ENCODE data around the gene CHD9. TPM values are rescaled to one million over a fixed set of nuclear protein-coding genes. Genes with fewer than 3 reads are reported as not detected.

Gene CHD9
- total RNA-seq, 4 donors from 2014 or later = 29.0 to 68.5 (median 37.3) TPM

DNA sequence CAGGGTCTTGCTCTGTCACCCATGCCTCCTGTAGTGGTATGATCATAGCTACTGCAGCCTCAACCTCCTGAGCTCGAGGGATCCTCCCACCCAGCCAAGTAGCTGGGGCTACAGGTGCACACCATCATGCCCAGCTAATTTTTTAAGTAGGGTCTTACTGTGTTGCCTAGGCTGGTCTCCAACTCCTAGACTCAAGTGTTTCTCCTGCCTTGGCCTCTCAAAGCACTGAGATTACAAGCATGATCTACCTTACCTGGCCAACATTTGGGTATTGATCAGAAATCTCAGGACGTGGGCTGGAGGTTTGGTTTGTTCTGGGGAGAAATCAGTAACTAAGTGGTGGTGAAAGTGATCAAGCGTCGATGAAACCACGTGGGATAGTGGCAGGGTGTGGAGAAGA, 4.1 kb downstream of the CHD9 start:
- Histone ChIP-seq H3K4me1 (peaks cover 20 to 68% (median 21%) of the 10 kb centered on the region in 3 donors), H3K27me3 (no peaks in the 10 kb centered on the region), H3K27ac (peak overlapping the region in 1 of 4 donors; percentile 53), H3K9me3 (no peaks in the 10 kb centered on the region), H3K36me3 (no peaks in the 10 kb centered on the region), H3K4me3 (no peak overlapping the region)
- no peak for DNase-seq
- WGBS, 2 donors = 82 to 89% methylated on average over 5 of the region's 5 CpGs
- TF ChIP-seq POLR2A (IDR thresholded peaks at IDR 0.05) = no peak
- TF ChIP-seq, protein P1, sequence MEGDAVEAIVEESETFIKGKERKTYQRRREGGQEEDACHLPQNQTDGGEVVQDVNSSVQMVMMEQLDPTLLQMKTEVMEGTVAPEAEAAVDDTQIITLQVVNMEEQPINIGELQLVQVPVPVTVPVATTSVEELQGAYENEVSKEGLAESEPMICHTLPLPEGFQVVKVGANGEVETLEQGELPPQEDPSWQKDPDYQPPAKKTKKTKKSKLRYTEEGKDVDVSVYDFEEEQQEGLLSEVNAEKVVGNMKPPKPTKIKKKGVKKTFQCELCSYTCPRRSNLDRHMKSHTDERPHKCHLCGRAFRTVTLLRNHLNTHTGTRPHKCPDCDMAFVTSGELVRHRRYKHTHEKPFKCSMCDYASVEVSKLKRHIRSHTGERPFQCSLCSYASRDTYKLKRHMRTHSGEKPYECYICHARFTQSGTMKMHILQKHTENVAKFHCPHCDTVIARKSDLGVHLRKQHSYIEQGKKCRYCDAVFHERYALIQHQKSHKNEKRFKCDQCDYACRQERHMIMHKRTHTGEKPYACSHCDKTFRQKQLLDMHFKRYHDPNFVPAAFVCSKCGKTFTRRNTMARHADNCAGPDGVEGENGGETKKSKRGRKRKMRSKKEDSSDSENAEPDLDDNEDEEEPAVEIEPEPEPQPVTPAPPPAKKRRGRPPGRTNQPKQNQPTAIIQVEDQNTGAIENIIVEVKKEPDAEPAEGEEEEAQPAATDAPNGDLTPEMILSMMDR (IDR thresholded peaks at IDR 0.05) = no peak
- intact Hi-C loops (cut with DNase I) = loop anchor here (10.0 kb wide), 1 partner anchor 76 kb away; no protein-coding TSS in a partner anchor

DNA sequence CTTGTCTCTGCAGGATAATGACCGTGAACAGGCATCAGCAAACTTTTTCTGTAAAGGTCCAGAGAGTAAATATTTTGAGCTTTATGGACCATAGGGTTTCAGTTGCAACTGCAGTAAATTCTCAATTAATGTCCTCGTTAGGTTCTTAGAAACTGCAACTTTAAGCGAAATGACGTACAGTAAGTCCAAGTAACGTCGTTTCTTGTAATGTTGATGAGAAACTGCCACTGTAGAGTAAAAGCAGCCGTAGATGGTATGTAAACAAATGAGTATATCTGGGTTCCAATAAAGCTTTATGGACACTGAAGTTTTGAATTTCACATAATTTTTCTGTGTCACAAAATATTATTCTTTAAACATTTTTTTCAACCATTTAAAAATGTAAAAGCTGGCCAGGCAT, 4.9 kb downstream of the CHD9 start:
- Histone ChIP-seq H3K27ac (no peak overlapping the region), H3K36me3 (no peaks in the 10 kb centered on the region), H3K4me3 (no peak overlapping the region), H3K4me1 (peaks cover 16 to 67% (median 20%) of the 10 kb centered on the region in 3 donors), H3K9me3 (no peaks in the 10 kb centered on the region), H3K27me3 (no peaks in the 10 kb centered on the region)
- intact Hi-C loops (cut with DNase I) = loop anchor here (10.0 kb wide), 3 partner anchors 55 to 445 kb away; partner anchors contain the start of gene AKTIP
- DNase-seq = no peak
- TF ChIP-seq, protein P1 (IDR thresholded peaks at IDR 0.05) = no peak
- no peak for TF ChIP-seq POLR2A (IDR thresholded peaks at IDR 0.05)
- 89 to 91% methylated on average over 7 of the region's 7 CpGs for WGBS, 2 donors

DNA sequence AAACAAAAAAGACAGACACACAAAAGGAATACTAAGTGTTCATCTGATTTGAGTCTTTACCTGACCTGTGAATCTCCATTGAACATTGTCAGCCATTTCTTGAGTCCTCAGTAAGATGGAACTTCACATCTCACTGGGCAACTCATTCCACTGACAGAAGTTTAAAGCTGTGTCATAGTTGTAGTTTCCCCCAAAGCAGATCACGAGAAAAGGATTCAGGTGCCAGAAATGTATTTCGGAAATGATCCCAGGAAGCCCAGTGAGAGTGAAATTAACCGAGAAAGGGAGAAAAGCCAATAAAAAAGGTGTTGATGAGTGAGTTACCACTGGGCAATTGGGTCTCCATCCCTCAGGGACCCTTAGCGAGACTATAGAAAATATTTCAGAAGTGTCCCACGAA, 6.5 kb downstream of the CHD9 start:
- H3K9me3 ChIP-seq = no peaks in the 10 kb centered on the region
- H3K36me3 ChIP-seq = peaks cover 0 to 5% (median 0%) of the 10 kb centered on the region in 3 donors
- 89 to 94% methylated on average over 4 to 5 of the region's 5 CpGs for WGBS, 2 donors
- TF ChIP-seq, protein P1 (IDR thresholded peaks at IDR 0.05) = no peak
- no peak for TF ChIP-seq POLR2A (IDR thresholded peaks at IDR 0.05)
- intact Hi-C loops (cut with DNase I) = loop anchor here (10.0 kb wide), 2 partner anchors 54 to 444 kb away; partner anchors contain the start of gene AKTIP
- H3K4me1 ChIP-seq = peaks cover 11 to 70% (median 14%) of the 10 kb centered on the region in 3 donors
- no peak overlapping the region for H3K4me3 ChIP-seq
- H3K27me3 ChIP-seq = no peaks in the 10 kb centered on the region
- DNase-seq = no peak
- peak overlapping the region in 3 of 4 donors; percentile 7 to 48 (median 31) for H3K27ac ChIP-seq

DNA sequence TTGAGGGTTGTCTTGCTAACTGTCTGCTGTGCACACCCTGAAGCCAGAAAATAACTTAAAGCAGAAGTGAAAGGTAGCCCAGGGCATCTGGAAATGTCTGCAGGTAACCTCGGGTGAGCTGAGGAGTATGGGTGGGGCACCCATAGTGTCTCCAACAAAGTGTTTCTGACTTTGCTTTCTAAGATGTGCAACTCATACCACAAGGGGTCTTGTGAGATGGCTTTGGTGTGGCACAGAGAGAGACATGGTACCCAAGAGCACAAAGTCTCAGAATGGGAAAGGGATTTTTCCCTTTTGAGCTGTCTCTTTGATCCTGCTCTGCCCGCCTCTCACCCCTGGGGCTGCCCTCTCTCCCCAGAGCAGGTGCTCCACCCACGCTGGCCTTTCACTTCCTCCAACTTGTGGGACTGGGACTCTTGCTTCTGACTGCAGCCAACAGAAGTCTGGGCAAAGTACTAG, 6.9 kb downstream of the CHD9 start:
- no peak for DNase-seq
- Histone ChIP-seq H3K36me3 (peaks cover 0 to 10% (median 0%) of the 10 kb centered on the region in 3 donors), H3K9me3 (no peaks in the 10 kb centered on the region), H3K27me3 (no peaks in the 10 kb centered on the region), H3K4me1 (peaks cover 6 to 69% (median 15%) of the 10 kb centered on the region in 3 donors), H3K4me3 (no peak overlapping the region), H3K27ac (peak overlapping the region; percentile 7 to 48 (median 24))
- intact Hi-C loops (cut with DNase I) = loop anchor here (10.0 kb wide), 2 partner anchors 53 to 443 kb away; partner anchors contain the start of gene AKTIP
- TF ChIP-seq POLR2A (IDR thresholded peaks at IDR 0.05) = no peak
- TF ChIP-seq, protein P1 (IDR thresholded peaks at IDR 0.05) = peak in 1 of 6 experiments; percentile 0
- WGBS, 2 donors = 21 to 26% methylated on average over 2 to 3 of the region's 3 CpGs

DNA sequence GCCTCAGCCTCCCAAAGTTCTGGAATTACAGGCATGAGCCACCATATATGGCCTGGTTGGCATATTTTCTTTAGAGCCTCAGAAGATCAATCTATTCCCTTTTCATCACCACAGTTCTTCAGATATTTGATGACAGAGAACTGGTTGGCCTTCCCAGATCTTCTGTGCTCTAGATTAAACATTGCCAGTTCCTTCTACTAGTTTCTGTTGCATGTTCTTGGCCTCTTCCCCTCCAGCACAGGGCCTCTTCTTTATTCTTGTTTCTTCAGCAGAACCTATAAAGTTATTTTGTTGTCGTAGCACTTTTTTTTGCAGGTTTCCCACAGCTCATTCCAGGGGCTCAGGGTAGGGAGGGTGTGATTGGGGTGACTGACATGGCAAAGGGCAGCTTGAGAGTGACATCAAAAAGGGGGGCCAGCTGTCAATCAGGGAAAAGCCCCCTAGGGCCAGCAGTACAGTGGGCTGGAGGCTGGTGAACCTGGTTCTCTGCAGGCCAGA, 9.3 kb downstream of the CHD9 start:
- H3K27ac ChIP-seq = peak overlapping the region in 1 of 4 donors; percentile 16
- peaks cover 0 to 27% (median 0%) of the 10 kb centered on the region in 3 donors for H3K36me3 ChIP-seq
- no peaks in the 10 kb centered on the region for H3K9me3 ChIP-seq
- peaks cover 4 to 54% (median 15%) of the 10 kb centered on the region in 3 donors for H3K4me1 ChIP-seq
- no peaks in the 10 kb centered on the region for H3K27me3 ChIP-seq
- H3K4me3 ChIP-seq = no peak overlapping the region
- TF ChIP-seq POLR2A (IDR thresholded peaks at IDR 0.05) = no peak
- TF ChIP-seq, protein P1 (IDR thresholded peaks at IDR 0.05) = no peak
- DNase-seq = no peak
- WGBS, 2 donors = 67 to 100% methylated on average over 1 of the region's 1 CpG
- intact Hi-C loops (cut with DNase I) = loop anchor here (10.0 kb wide), 2 partner anchors 51 to 441 kb away; partner anchors contain the start of gene AKTIP
